Activated CD8-positive, alpha-beta memory T cell treated with anti-CD3 and anti-CD28 coated beads, Interleukin-2, amount 10 ng/mL, durations not matched to agents 7 days and 5 days (primary cell): Measurements from ENCODE around the gene CD38. TPM values are rescaled to one million over a fixed set of nuclear protein-coding genes. Genes with fewer than 3 reads are reported as not detected.
"Not testable (repeated sequence)": the region's sequence is repeated elsewhere in the genome, so short reads cannot be mapped to it uniquely, and the experiment has no call there.

ENCODE experiments used
- ATAC-seq: fragments of 150-1000 bp; cut with Tn5 transposase; one replicate; pipeline ENCODE4 v1.10.0; 2021; ENCODE audit warnings: moderate library complexity
- CTCF ChIA-PET: fragments of 350-600 bp; sonication (Branson Sonifier 250); formaldehyde crosslinking; loops from one replicate; lab custom pipeline; 2021; ENCODE audit warnings: antibody characterized with exemption; lab: Charles Lee
- DNase-seq: peaks from one replicate; pipeline ENCODE4 v3.0.0-alpha.2; 2020
- H3K27ac Mint-ChIP-seq: one replicate; pipeline ENCODE4 v1.8.0; 2021; ENCODE audit warnings: mild to moderate bottlenecking, mixed read lengths
- H3K27me3 Mint-ChIP-seq: one replicate; pipeline ENCODE4 v1.8.0; 2021; ENCODE audit warnings: mixed read lengths
- H3K36me3 Mint-ChIP-seq: one replicate; pipeline ENCODE4 v1.8.0; 2021; ENCODE audit warnings: mild to moderate bottlenecking, mixed read lengths
- H3K4me1 Mint-ChIP-seq: one replicate; pipeline ENCODE4 v1.8.0; 2021; ENCODE audit warnings: mixed read lengths
- H3K4me3 Mint-ChIP-seq: one replicate; pipeline ENCODE4 v1.8.0; 2021; ENCODE audit warnings: mild to moderate bottlenecking, moderate library complexity, mixed read lengths
- H3K9me3 Mint-ChIP-seq: one replicate; pipeline ENCODE4 v1.8.0; 2022; ENCODE audit warnings: low read depth, mixed read lengths
- total RNA-seq, 2 experiments: library from RNA; stranded (reverse); gene quantifications; one replicate each; pipeline ENCODE4 v1.2.3, GENCODE V29; 2021

Gene CD38
- total RNA-seq, 2 experiments from 2014 or later = 151 to 179 TPM

DNA sequence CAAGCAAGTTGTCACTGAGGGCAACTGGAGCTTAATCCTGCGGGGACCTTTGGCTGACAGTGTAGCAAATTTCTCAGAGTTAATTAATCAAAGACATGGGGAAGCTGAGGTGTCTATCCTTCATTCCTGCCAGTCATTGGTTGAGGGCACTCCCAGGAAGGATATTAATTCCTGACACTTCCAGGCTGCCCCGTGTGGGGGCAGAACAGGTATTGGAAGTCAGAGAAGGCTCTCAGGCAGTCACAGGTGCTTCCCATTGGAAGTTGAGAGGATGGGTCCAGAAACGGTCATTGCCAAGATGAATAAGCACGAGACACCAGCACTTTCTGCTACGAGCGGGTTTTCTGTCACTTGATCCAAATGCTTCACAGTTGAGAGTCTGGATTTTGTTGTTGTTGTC is 29.1 kb upstream of the CD38 start:
- CTCF ChIA-PET = interaction anchor here (1.5 kb wide), 1 partner anchor 57 kb away, joined by 3 read pairs; no protein-coding TSS in a partner anchor
- Mint-ChIP-seq H3K36me3 (peaks cover 23% of the 10 kb centered on the region), H3K27me3 (no peaks in the 10 kb centered on the region), H3K4me3 (no peak overlapping the region), H3K27ac (no peak overlapping the region), H3K4me1 (peaks cover 28% of the 10 kb centered on the region), H3K9me3 (peaks cover 11% of the 10 kb centered on the region)
- DNase-seq (no peak), ATAC-seq (no peak)

GRCh38 chr4:15751153-15751552 is 27.0 kb upstream of the CD38 start:
- Mint-ChIP-seq H3K27ac (no peak overlapping the region), H3K36me3 (peaks cover 16% of the 10 kb centered on the region), H3K4me3 (no peak overlapping the region), H3K9me3 (peaks cover 9% of the 10 kb centered on the region), H3K4me1 (peaks cover 43% of the 10 kb centered on the region), H3K27me3 (no peaks in the 10 kb centered on the region)
- DNase-seq (no peak), ATAC-seq (no peak)
- CTCF ChIA-PET = no interaction called here

DNA sequence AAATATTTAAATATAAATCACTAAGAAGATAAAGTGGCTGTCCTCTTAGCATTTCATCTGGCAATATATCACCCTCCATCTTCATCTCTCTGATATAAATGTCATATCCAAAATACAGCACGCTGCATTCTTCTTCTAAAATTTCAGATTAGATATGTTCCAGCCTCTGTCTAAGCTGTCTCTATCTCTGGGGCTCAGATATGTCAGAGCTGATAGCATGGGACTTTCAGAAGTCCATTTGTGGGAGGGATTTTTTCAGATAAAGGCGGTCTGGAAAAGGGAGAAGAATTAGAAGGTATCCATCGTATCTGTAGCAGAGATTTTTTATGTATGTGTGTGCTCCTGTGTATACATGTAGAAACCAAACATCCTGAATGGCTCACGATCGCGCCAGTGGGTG is 25.0 kb upstream of the CD38 start:
- peaks cover 44% of the 10 kb centered on the region for H3K4me1 Mint-ChIP-seq
- CTCF ChIA-PET = interaction anchor here (1.1 to 6.2 kb wide), 3 partner anchors 10 to 25 kb away, joined by 4 to 146 read pairs (median 8); partner anchors contain the start of gene CD38
- DNase-seq = no peak
- H3K27ac Mint-ChIP-seq = peak overlapping the region; percentile 93
- H3K36me3 Mint-ChIP-seq = peaks cover 3% of the 10 kb centered on the region
- H3K27me3 Mint-ChIP-seq = no peaks in the 10 kb centered on the region
- peaks cover 5% of the 10 kb centered on the region for H3K9me3 Mint-ChIP-seq
- no peak overlapping the region for H3K4me3 Mint-ChIP-seq
- no peak for ATAC-seq

- Mint-ChIP-seq H3K9me3 (peaks cover 5% of the 10 kb centered on the region), H3K36me3 (peaks cover 5% of the 10 kb centered on the region), H3K27ac (peak overlapping the region; percentile 93), H3K4me1 (peaks cover 47% of the 10 kb centered on the region), H3K27me3 (no peaks in the 10 kb centered on the region), H3K4me3 (peak overlapping the region; percentile 48)
- CTCF ChIA-PET = interaction anchor here (0.9 to 6.2 kb wide), 8 partner anchors 9 to 51 kb away, joined by 3 to 146 read pairs (median 5); partner anchors contain the start of genes BST1 and CD38
- no peak for ATAC-seq
- DNase-seq = no peak
Observed at GRCh38 chr4:15753786-15754185, 24.3 kb upstream of the CD38 start.

DNA sequence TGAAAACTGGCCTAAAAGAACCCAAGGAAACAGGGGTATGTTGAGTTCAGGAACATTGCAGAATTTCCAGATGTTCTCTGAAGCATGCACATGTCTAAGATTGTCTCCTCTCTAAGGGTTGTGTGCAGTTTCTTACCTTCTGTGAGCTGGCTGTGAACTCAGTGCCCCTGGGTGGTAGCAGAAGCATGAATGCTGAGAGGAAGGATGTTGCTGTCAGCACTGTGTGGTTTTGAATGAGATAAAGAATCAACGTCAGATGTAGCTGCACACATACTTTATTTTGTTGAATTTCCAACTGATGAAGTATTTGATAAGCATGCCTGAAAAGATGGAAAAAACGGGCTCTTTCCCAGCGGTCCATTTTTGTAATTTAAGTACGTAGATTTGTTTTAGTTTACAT is 23.8 kb upstream of the CD38 start:
- Mint-ChIP-seq H3K36me3 (peaks cover 5% of the 10 kb centered on the region), H3K4me1 (peaks cover 49% of the 10 kb centered on the region), H3K27me3 (no peaks in the 10 kb centered on the region), H3K4me3 (peak overlapping the region; percentile 48), H3K27ac (peak overlapping the region; percentile 93), H3K9me3 (peaks cover 5% of the 10 kb centered on the region)
- CTCF ChIA-PET = interaction anchor here (0.9 to 6.2 kb wide), 9 partner anchors 8 to 51 kb away, joined by 3 to 146 read pairs (median 6); partner anchors contain the start of genes BST1 and CD38
- ATAC-seq (peak; percentile 55), DNase-seq (peak; percentile 83)

DNA sequence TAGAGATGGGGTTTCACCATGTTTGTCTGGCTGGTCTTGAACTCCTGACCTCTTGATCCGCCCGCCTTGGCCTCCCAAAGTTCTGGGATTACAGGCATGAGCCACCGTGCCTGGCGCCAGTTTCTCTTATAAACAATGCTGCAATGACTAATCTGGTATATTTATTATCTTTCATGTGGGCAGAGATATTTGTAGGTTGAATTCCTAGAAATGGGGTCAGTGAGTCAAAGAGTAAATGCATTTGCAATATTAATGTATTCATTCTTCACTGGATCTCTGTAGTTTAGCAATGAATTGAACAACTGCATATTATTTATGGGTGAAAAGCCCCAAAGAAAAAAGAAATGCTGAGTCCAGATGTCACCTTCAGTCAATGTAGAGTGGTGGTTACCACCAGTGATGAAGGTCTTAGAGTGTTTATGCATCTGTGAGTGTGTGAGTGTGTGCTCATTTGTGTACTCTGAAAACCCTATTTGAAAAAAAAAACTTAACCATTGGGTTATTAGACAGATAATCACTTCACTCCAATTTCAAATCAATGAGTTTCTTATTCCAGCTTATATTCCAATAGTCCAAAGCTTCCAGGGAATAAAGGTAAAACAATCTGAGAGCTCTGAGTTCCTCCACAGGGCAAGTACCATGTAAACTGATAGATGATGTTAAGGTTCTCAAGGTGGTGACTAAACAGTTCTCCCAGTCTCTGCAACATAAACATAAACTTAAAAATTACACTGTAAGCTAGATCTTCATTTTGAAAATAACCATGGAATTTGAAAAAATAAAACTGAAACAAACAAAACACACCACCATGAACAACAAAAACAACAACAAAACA is 22.6 kb upstream of the CD38 start:
- Mint-ChIP-seq H3K9me3 (peaks cover 5% of the 10 kb centered on the region), H3K27ac (peak overlapping the region; percentile 93), H3K4me1 (peaks cover 51% of the 10 kb centered on the region), H3K4me3 (peak overlapping the region; percentile 66), H3K27me3 (no peaks in the 10 kb centered on the region), H3K36me3 (peaks cover 11% of the 10 kb centered on the region)
- ATAC-seq (peak; percentile 17), DNase-seq (peak; percentile 67)
- CTCF ChIA-PET = interaction anchor here (0.7 to 6.2 kb wide), 17 partner anchors 8 to 203 kb away, joined by 3 to 146 read pairs (median 8); no protein-coding TSS in a partner anchor

DNA sequence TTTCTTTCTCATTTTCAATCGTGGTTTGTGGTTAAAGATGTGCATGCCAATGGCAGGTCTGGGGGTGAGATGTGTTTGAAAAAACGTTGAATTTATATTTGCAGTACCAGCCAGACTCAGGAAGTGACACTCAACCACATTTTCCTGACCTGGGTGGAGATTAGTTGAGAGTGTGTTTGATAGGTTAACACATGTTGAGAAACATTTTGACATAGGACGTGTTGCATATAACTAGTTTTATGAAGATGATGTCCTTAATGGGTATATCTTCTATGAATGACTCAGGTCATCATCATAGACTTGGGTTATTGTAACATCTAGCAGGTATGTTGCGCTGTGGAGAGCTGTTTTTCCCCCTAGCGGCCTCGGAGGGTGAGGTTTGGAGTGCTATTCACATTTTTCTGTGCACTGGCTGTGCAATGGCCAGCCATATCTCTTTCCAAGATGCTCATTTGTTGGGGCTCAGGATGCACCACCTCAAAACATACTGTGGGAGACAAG is 21.7 kb upstream of the CD38 start:
- peaks cover 55% of the 10 kb centered on the region for H3K4me1 Mint-ChIP-seq
- DNase-seq = peak; percentile 91
- CTCF ChIA-PET = interaction anchor here (0.7 to 6.2 kb wide), 20 partner anchors 9 to 202 kb away, joined by 3 to 146 read pairs (median 6); no protein-coding TSS in a partner anchor
- peak overlapping the region; percentile 93 for H3K27ac Mint-ChIP-seq
- H3K9me3 Mint-ChIP-seq = no peaks in the 10 kb centered on the region
- ATAC-seq = peak; percentile 86
- H3K4me3 Mint-ChIP-seq = peak overlapping the region; percentile 66
- no peaks in the 10 kb centered on the region for H3K27me3 Mint-ChIP-seq
- H3K36me3 Mint-ChIP-seq = peaks cover 9% of the 10 kb centered on the region

DNA sequence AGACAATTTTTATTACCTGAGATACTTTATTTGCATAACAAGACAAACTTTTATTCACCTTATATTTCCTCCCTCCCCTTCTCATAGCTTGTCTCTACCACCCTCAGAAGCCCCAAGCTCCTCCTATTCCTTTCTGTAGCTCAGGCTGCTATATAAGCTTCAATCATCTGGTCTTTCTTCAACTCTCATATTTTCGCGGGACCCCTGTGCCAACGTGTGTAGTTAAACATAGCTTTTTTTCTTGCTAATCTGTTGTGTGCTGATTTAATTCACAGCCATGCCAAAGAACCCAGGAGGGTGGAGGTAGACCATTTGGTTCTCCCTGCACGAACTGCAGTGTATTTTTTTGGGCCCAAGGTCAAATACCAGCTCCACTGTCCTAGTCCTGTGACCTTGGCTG is 21.1 kb upstream of the CD38 start:
- peaks cover 58% of the 10 kb centered on the region for H3K4me1 Mint-ChIP-seq
- H3K4me3 Mint-ChIP-seq = peak overlapping the region; percentile 66
- H3K27me3 Mint-ChIP-seq = no peaks in the 10 kb centered on the region
- DNase-seq (no peak), ATAC-seq (no peak)
- CTCF ChIA-PET = interaction anchor here (1.0 to 6.2 kb wide), 16 partner anchors 10 to 199 kb away, joined by 3 to 146 read pairs (median 7); no protein-coding TSS in a partner anchor
- peak overlapping the region; percentile 93 for H3K27ac Mint-ChIP-seq
- H3K9me3 Mint-ChIP-seq = no peaks in the 10 kb centered on the region
- peaks cover 9% of the 10 kb centered on the region for H3K36me3 Mint-ChIP-seq

- H3K4me1 Mint-ChIP-seq = peaks cover 61% of the 10 kb centered on the region
- H3K36me3 Mint-ChIP-seq = peaks cover 12% of the 10 kb centered on the region
- no peak for DNase-seq
- no peak overlapping the region for H3K4me3 Mint-ChIP-seq
- CTCF ChIA-PET = interaction anchor here (1.8 to 6.2 kb wide), 3 partner anchors 12 to 21 kb away, joined by 4 to 146 read pairs (median 33); no protein-coding TSS in a partner anchor
- no peaks in the 10 kb centered on the region for H3K27me3 Mint-ChIP-seq
- H3K27ac Mint-ChIP-seq = peak overlapping the region; percentile 50
- ATAC-seq = no peak
- no peaks in the 10 kb centered on the region for H3K9me3 Mint-ChIP-seq
Observed at GRCh38 chr4:15758294-15758693, 19.8 kb upstream of the CD38 start.

GRCh38 chr4:15762460-15762859 is 15.7 kb upstream of the CD38 start:
- Mint-ChIP-seq H3K4me1 (peaks cover 56% of the 10 kb centered on the region), H3K27ac (peak overlapping the region; percentile 79), H3K36me3 (peaks cover 28% of the 10 kb centered on the region), H3K4me3 (peak overlapping the region; percentile 31)
- not testable (repeated sequence) for H3K27me3 Mint-ChIP-seq, ATAC-seq, H3K9me3 Mint-ChIP-seq, DNase-seq
- CTCF ChIA-PET = interaction anchor here (1.4 to 2.1 kb wide), 6 partner anchors 8 to 33 kb away, joined by 3 to 8 read pairs (median 5); no protein-coding TSS in a partner anchor

DNA sequence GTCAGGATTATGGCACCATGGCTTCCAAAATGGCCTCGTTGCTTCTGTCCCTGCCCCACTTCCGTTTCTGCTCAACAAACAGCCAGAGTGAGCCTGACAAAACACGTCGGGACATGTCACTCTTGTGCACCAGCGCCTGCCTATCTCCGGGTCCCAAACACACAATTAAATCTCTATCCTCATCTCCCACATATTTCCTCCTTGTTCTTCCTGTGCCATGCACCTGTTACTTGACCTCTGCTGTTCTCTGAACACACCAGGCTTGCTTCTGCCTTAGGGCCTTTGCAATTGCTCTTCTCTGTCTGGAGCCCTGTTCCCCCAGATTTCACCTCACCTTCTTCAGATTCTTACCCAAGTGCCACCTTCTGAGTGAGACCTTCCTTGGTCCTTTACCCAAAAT is 12.7 kb upstream of the CD38 start:
- DNase-seq (no peak), ATAC-seq (no peak)
- CTCF ChIA-PET = interaction anchor here (1.6 to 10.1 kb wide), 3 partner anchors 10 to 14 kb away, joined by 6 to 146 read pairs (median 7); no protein-coding TSS in a partner anchor
- Mint-ChIP-seq H3K36me3 (peaks cover 30% of the 10 kb centered on the region), H3K27me3 (no peaks in the 10 kb centered on the region), H3K4me3 (no peak overlapping the region), H3K27ac (peak overlapping the region; percentile 92), H3K4me1 (peaks cover 64% of the 10 kb centered on the region), H3K9me3 (no peaks in the 10 kb centered on the region)

GRCh38 chr4:15765910-15766697 is 12.0 kb upstream of the CD38 start:
- peaks cover 33% of the 10 kb centered on the region for H3K36me3 Mint-ChIP-seq
- no peaks in the 10 kb centered on the region for H3K27me3 Mint-ChIP-seq
- peak overlapping the region; percentile 92 for H3K27ac Mint-ChIP-seq
- peaks cover 68% of the 10 kb centered on the region for H3K4me1 Mint-ChIP-seq
- CTCF ChIA-PET = interaction anchor here (1.0 to 10.1 kb wide), 5 partner anchors 9 to 112 kb away, joined by 3 to 146 read pairs (median 7); no protein-coding TSS in a partner anchor
- H3K9me3 Mint-ChIP-seq = no peaks in the 10 kb centered on the region
- ATAC-seq (peak; percentile 82), DNase-seq (peak; percentile 83)
- peak overlapping the region; percentile 23 for H3K4me3 Mint-ChIP-seq
